Right atrium auricular region (tissue), 2 donors: Measurements from ENCODE around the gene PARD6B. TPM values are rescaled to one million over a fixed set of nuclear protein-coding genes. Genes with fewer than 3 reads are reported as not detected.
A peak's percentile ranks its signal among the peaks of the same experiment; 100 is the strongest.

Experiments used
- DNase-seq: peaks from one replicate; pipeline ENCODE4 v3.0.0-alpha.2; 2019; ENCODE audit warnings: low spot score
- H3K27ac ChIP-seq, 2 donors: fragments of 200-600 bp; sonication (generic); 1 replicate in 1 of 2; 2 replicates in 1 of 2; pipeline ENCODE4 v1.5.1; 2016 to 2019
- H3K27me3 ChIP-seq, 2 donors: fragments of 200-600 bp; sonication (generic); one replicate each; pipeline versions ENCODE4 v1.5.1 to v1.6.0; 2017 to 2019
- H3K36me3 ChIP-seq: fragments of 200-600 bp; sonication (generic); one replicate; pipeline ENCODE4 v1.5.1; 2016
- H3K4me1 ChIP-seq, 2 donors: fragments of 200-600 bp; sonication (generic); one replicate each; pipeline versions ENCODE4 v1.5.1 to v1.6.0; 2017 to 2019
- H3K4me3 ChIP-seq, 2 donors: fragments of 200-600 bp; sonication (generic); 1 replicate in 1 of 2; 2 replicates in 1 of 2; pipeline ENCODE4 v1.5.1; 2017 to 2019; ENCODE audit warnings: mild to moderate bottlenecking in 1 of 2, moderate library complexity in 1 of 2
- H3K9me3 ChIP-seq, 2 donors: fragments of 200-600 bp; sonication (generic); one replicate each; pipeline ENCODE4 v1.5.1; 2019
- total RNA-seq, 2 donors: library from RNA; depleted of rRNA; stranded (reverse); fragments of >200 nt; gene quantifications; one replicate each; pipeline ENCODE4 v1.1.0, GENCODE V29; 2016
- TF ChIP-seq, protein P1 (sequence below), 2 donors: fragments of 200-600 bp; sonication (generic); IDR thresholded peaks; one replicate each; pipeline ENCODE4 v1.5.1; 2019; ENCODE audit warnings: antibody characterized with exemption in 2 of 2

The PARD6B gene
- total RNA-seq, 2 donors from 2014 or later, result 4.4 to 5.9 TPM

DNA sequence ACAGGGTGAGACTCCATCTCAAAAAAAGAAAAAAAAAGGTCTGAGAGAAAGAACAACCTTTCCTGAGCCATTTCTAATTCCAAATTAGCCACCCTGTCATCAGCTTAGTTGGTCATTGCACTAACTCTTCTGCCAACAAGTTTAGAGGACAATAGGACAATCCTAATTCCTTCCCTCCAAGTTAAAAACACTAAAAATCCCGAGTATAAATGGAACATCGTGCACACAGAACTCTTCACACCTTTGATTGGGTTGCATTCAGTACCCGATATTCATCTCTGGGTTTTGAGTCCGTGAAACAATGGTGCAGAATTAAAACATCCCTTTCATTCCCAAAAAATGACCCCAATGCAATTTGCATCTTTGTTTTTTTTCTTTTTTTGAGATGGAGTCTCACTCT lies 23.0 kb downstream of the PARD6B start:
- Histone ChIP-seq H3K27me3 (no peaks in the 10 kb centered on the region), H3K4me1 (no peaks in the 10 kb centered on the region), H3K4me3 (no peak overlapping the region), H3K9me3 (no peaks in the 10 kb centered on the region), H3K27ac (no peak overlapping the region), H3K36me3 (no peaks in the 10 kb centered on the region)
- no peak for DNase-seq
- TF ChIP-seq, protein P1, sequence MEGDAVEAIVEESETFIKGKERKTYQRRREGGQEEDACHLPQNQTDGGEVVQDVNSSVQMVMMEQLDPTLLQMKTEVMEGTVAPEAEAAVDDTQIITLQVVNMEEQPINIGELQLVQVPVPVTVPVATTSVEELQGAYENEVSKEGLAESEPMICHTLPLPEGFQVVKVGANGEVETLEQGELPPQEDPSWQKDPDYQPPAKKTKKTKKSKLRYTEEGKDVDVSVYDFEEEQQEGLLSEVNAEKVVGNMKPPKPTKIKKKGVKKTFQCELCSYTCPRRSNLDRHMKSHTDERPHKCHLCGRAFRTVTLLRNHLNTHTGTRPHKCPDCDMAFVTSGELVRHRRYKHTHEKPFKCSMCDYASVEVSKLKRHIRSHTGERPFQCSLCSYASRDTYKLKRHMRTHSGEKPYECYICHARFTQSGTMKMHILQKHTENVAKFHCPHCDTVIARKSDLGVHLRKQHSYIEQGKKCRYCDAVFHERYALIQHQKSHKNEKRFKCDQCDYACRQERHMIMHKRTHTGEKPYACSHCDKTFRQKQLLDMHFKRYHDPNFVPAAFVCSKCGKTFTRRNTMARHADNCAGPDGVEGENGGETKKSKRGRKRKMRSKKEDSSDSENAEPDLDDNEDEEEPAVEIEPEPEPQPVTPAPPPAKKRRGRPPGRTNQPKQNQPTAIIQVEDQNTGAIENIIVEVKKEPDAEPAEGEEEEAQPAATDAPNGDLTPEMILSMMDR (IDR thresholded peaks at IDR 0.05), result no peak

DNA sequence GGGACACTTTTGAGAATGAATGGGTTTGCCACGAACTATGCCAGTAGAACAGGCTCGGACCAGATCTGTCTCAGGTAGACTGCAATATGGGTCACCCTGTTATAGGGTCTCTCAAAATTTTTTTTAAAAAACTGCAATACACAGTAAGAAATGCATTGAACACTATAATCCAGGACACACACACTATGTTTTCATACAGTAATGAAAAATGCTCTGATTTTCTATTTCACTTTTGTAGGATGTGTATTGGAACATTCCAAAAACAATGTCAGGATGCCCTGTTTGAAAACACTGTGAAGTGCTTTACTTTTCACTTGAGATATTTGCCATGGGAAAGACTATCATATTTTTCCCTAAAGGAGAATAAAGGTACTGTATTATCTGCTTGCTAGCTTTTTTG lies 25.1 kb downstream of the PARD6B start:
- Histone ChIP-seq H3K4me1 (no peaks in the 10 kb centered on the region), H3K4me3 (no peak overlapping the region), H3K27ac (no peak overlapping the region), H3K9me3 (no peaks in the 10 kb centered on the region), H3K36me3 (no peaks in the 10 kb centered on the region), H3K27me3 (no peaks in the 10 kb centered on the region)
- no peak for DNase-seq
- TF ChIP-seq, protein P1 (IDR thresholded peaks at IDR 0.05), result no peak

DNA sequence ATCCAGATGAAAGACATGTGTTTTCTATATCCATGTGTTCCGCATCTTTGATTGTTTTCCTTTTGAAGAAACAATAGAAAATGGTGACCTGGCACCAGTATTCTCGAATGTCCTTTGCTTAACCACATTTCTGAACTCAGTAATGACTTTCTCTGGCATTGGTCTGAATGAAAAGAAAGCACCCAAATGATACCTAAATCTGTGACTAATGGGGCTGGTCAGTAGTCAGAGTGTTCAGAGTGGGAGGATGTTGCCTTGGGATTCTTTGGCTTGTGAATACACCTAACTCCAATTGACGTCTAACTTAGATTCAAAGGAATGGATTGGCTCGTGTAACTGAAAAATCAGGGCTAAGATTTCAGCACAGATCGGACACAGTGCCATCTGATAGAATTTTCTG lies 27.1 kb downstream of the PARD6B start:
- Histone ChIP-seq H3K4me1 (peaks cover 0 to 15% of the 10 kb centered on the region in 2 donors), H3K27me3 (no peaks in the 10 kb centered on the region), H3K36me3 (no peaks in the 10 kb centered on the region), H3K4me3 (no peak overlapping the region), H3K9me3 (no peaks in the 10 kb centered on the region), H3K27ac (no peak overlapping the region)
- TF ChIP-seq, protein P1 (IDR thresholded peaks at IDR 0.05), result no peak
- no peak for DNase-seq

DNA sequence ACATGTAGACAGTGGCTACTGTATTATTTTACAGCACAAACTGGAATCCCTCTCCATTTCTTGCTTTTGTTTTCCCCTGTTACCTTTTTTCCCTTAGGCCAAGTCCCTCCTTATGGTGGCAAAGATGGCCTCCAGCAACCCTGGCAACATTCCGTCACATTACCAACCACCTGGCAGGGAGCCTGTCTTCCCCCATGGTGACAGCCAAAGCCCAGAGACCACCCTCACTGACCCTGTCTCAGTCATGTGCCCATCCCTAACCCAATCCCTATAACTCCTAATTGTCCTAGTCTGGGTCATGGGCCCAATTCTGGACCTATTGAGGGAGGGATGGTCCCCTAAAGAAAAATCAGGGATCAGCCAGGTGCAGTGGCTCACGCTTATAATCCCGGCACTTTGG lies 27.6 kb downstream of the PARD6B start:
- Histone ChIP-seq H3K27ac (no peak overlapping the region), H3K9me3 (no peaks in the 10 kb centered on the region), H3K4me1 (peaks cover 0 to 16% of the 10 kb centered on the region in 2 donors), H3K4me3 (no peak overlapping the region), H3K27me3 (no peaks in the 10 kb centered on the region), H3K36me3 (no peaks in the 10 kb centered on the region)
- peak; percentile 9 for DNase-seq
- TF ChIP-seq, protein P1 (IDR thresholded peaks at IDR 0.05), result no peak

DNA sequence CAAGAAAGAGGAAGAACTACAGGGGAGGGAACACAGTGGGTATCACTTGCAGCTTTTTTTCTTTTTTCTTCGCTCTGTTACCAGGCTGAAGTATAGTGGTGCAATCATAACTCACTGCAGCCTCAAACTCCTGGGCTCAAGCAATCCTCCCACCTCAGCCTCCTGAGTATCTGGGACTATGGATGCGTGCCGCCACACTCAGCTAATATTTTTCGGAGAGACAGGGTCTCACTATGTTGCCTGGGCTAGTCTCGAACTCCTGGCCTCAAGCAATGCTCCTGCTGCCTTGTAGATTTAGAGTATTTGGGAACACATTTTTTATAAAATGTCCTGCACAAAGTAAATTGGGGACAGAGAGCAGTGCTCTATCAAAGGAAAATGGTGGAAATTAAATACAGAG lies 28.3 kb downstream of the PARD6B start:
- TF ChIP-seq, protein P1 (IDR thresholded peaks at IDR 0.05), result no peak
- no peak for DNase-seq
- Histone ChIP-seq H3K9me3 (no peaks in the 10 kb centered on the region), H3K4me3 (no peak overlapping the region), H3K27ac (no peak overlapping the region), H3K4me1 (peaks cover 0 to 16% of the 10 kb centered on the region in 2 donors), H3K36me3 (no peaks in the 10 kb centered on the region), H3K27me3 (no peaks in the 10 kb centered on the region)

DNA sequence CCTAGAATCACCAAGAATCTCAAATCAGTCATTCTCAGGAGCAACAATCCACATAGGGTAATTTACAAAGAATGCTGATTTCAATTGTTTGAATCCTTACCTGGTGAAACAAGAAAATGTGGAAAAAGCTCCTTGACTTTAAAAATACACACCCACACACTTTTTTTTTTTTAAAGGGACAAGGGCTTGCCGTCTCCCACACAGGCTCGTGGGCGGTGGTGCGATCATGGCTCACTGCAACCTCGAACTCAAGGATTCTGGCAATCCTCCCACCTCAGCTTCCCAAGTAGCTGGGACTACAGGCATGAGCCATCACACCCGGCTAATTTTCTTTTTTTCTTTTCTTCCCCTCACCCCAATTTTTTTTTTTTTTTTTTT lies 30.7 kb downstream of the PARD6B start:
- TF ChIP-seq, protein P1 (IDR thresholded peaks at IDR 0.05), result no peak
- H3K4me3 ChIP-seq, result no peak overlapping the region
- no peaks in the 10 kb centered on the region for H3K9me3 ChIP-seq
- H3K27ac ChIP-seq, result peak overlapping the region; percentile 46 to 55
- H3K27me3 ChIP-seq, result no peaks in the 10 kb centered on the region
- H3K36me3 ChIP-seq, result no peaks in the 10 kb centered on the region
- H3K4me1 ChIP-seq, result peaks cover 0 to 19% of the 10 kb centered on the region in 2 donors
- DNase-seq, result peak; percentile 44
